Keratinocyte (primary cell): ENCODE results near the gene ALDH9A1. TPM values are rescaled to one million over a fixed set of nuclear protein-coding genes. Genes with fewer than 3 reads are reported as not detected.

Source experiments
- DNase-seq: peaks from one replicate; pipeline ENCODE4 v3.0.0-alpha.2; 2011; ENCODE audit warnings: low read depth, missing footprints, low spot score
- FAIRE-seq: peaks from 2 replicates; lab custom pipeline; 2011; peaks lifted over from hg19 to GRCh38; lab: Jason Lieb, UNC
- H2AFZ ChIP-seq: 2 replicates; pipeline ENCODE4 v1.6.0; 2012; ENCODE audit warnings: low read length, control low read depth, inconsistent platforms; ENCODE audit not compliant: control insufficient read depth
- H3K27ac ChIP-seq: 2 replicates; pipeline ENCODE4 v1.5.1; 2011; ENCODE audit warnings: low read length; ENCODE audit not compliant: control insufficient read depth, insufficient read depth
- H3K27me3 ChIP-seq: 3 replicates; pipeline ENCODE4 v1.6.0; 2011; ENCODE audit warnings: low read length; ENCODE audit not compliant: control insufficient read depth, insufficient read depth; ENCODE audit errors: extremely low read depth
- H3K36me3 ChIP-seq, 2 experiments: 2 replicates in 1 of 2; 3 replicates in 1 of 2; pipeline ENCODE4 v1.5.1; 2011; ENCODE audit warnings: low read length in 2 of 2, mild to moderate bottlenecking in 1 of 2; ENCODE audit not compliant: control insufficient read depth in 2 of 2, insufficient read depth in 2 of 2; ENCODE audit errors: extremely low read depth in 1 of 2
- H3K4me1 ChIP-seq: 3 replicates; pipeline ENCODE4 v1.5.1; 2011; ENCODE audit warnings: low read length; ENCODE audit not compliant: control insufficient read depth, insufficient read depth; ENCODE audit errors: extremely low read depth
- H3K4me2 ChIP-seq: 3 replicates; pipeline ENCODE4 v1.6.0; 2011; ENCODE audit warnings: low read depth, low read length; ENCODE audit not compliant: control insufficient read depth, insufficient read depth; ENCODE audit errors: extremely low read depth
- H3K4me3 ChIP-seq, 3 experiments: fragments of 200-600 bp in 1 of 3; sonication (generic) in 1 of 3; 2 replicates in 2 of 3; 3 replicates in 1 of 3; pipeline ENCODE4 v1.5.1; 2011 to 2016; ENCODE audit warnings: low read length in 3 of 3, mild to moderate bottlenecking in 3 of 3, control low read depth in 2 of 3, inconsistent platforms in 1 of 3, low read depth in 1 of 3, mixed read lengths in 1 of 3, mixed run types in 1 of 3, moderate library complexity in 1 of 3; ENCODE audit not compliant: control insufficient read depth in 2 of 3, insufficient read depth in 2 of 3; ENCODE audit errors: extremely low read depth in 1 of 3
- H3K79me2 ChIP-seq: 2 replicates; pipeline ENCODE4 v1.6.0; 2012; ENCODE audit warnings: low read length; ENCODE audit not compliant: control insufficient read depth, insufficient read depth
- H3K9ac ChIP-seq: 3 replicates; pipeline ENCODE4 v1.6.0; 2011; ENCODE audit warnings: low read length; ENCODE audit not compliant: control insufficient read depth, insufficient read depth; ENCODE audit errors: extremely low read depth
- H3K9me1 ChIP-seq: 3 replicates; pipeline ENCODE4 v1.6.0; 2011; ENCODE audit warnings: low read length; ENCODE audit not compliant: control insufficient read depth, insufficient read depth; ENCODE audit errors: extremely low read depth
- H3K9me3 ChIP-seq: 2 replicates; pipeline ENCODE4 v1.5.1; 2012; ENCODE audit warnings: low read depth, low read length; ENCODE audit not compliant: control insufficient read depth
- H4K20me1 ChIP-seq: 3 replicates; pipeline ENCODE4 v1.6.0; 2011; ENCODE audit warnings: low read length; ENCODE audit not compliant: control insufficient read depth, insufficient read depth; ENCODE audit errors: extremely low read depth
- EZH2 ChIP-seq: IDR thresholded peaks from one replicate; pipeline ENCODE4 v1.6.1; 2012; ENCODE audit warnings: inconsistent platforms, mild to moderate bottlenecking, low read length, moderate library complexity
- dilution Hi-C: fragments of 300-500 bp; cut with MboI; formaldehyde crosslinking; loops from one replicate; pipeline ENCODE4 v1.7.0; 2020; ENCODE audit warnings: low sequenced_read_pairs; ENCODE audit not compliant: extremely low pct_ligation_motif_present
- polyA plus RNA-seq, 5 experiments: library from polyadenylated mRNA; depleted of rRNA in 3 of 5; stranded (reverse) in 3 of 5; stranded (forward) in 1 of 5; unstranded in 1 of 5; fragments of >200 nt; gene quantifications; 1 replicate in 1 of 5; 2 replicates in 3 of 5; 3 replicates in 1 of 5; pipeline versions ENCODE4 v1.2.1 to v1.2.3, GENCODE V29; 2011 to 2012; ENCODE audit warnings: missing spikeins in 2 of 5, low read depth in 1 of 5, low replicate concordance in 1 of 5
- TF ChIP-seq, protein P1 (sequence below), 3 experiments: IDR thresholded peaks in 1 of 3; conservative IDR thresholded peaks in 1 of 3; optimal IDR thresholded peaks in 1 of 3; 2 replicates in 2 of 3; 3 replicates in 1 of 3; pipeline versions ENCODE3 to v1.5.1; 2011; ENCODE audit warnings: low read length in 3 of 3, mild to moderate bottlenecking in 3 of 3, moderate library complexity in 2 of 3, control low read depth in 1 of 3, inconsistent platforms in 1 of 3; ENCODE audit not compliant: insufficient read depth in 2 of 3; ENCODE audit errors: extremely low read depth in 1 of 3

The ALDH9A1 gene
- polyA plus RNA-seq, 1 donor (not counting 4 experiments of a cell fraction or from before 2014, with no cell fraction given), result 77.4 TPM

DNA sequence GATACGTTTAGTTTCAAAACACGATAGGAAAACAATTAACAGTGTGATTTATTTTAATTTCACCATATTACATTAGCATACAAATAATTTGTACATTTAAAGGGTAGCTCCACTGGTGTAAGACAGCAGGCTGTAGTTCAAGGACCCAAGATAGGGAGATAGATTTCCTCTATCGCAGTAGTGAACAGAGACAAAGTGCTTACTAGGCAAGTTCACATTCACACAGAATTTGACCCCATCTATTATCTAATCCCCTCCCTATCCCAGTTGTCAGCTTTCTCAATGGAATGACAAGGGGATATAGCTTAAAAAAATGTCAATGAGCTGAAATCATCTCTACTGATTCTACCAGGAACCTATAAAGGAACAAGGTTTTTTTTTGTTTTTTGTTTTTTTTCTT is 36.2 kb downstream of the ALDH9A1 start:
- H3K79me2 ChIP-seq, result no peaks in the 10 kb centered on the region
- H4K20me1 ChIP-seq, result no peaks in the 10 kb centered on the region
- no peak overlapping the region for H2AFZ ChIP-seq
- TF ChIP-seq EZH2, result no peak
- TF ChIP-seq, protein P1, sequence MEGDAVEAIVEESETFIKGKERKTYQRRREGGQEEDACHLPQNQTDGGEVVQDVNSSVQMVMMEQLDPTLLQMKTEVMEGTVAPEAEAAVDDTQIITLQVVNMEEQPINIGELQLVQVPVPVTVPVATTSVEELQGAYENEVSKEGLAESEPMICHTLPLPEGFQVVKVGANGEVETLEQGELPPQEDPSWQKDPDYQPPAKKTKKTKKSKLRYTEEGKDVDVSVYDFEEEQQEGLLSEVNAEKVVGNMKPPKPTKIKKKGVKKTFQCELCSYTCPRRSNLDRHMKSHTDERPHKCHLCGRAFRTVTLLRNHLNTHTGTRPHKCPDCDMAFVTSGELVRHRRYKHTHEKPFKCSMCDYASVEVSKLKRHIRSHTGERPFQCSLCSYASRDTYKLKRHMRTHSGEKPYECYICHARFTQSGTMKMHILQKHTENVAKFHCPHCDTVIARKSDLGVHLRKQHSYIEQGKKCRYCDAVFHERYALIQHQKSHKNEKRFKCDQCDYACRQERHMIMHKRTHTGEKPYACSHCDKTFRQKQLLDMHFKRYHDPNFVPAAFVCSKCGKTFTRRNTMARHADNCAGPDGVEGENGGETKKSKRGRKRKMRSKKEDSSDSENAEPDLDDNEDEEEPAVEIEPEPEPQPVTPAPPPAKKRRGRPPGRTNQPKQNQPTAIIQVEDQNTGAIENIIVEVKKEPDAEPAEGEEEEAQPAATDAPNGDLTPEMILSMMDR (optimal IDR thresholded peaks at IDR 0.05 in 1 of 3, IDR thresholded peaks at IDR 0.05 in 1 of 3, conservative IDR thresholded peaks at IDR 0.05 in 1 of 3; ENCODE audit: extremely low read depth in 1 of 3, insufficient read depth in 2 of 3, low read length in 3 of 3), result no peak
- no peaks in the 10 kb centered on the region for H3K9me3 ChIP-seq
- H3K4me2 ChIP-seq, result no peak overlapping the region
- FAIRE-seq (no peak), DNase-seq (no peak)
- no peak overlapping the region for H3K27ac ChIP-seq
- no peak overlapping the region for H3K4me3 ChIP-seq
- no peaks in the 10 kb centered on the region for H3K27me3 ChIP-seq
- H3K4me1 ChIP-seq, result no peaks in the 10 kb centered on the region
- no peaks in the 10 kb centered on the region for H3K9me1 ChIP-seq
- peaks cover 15 to 28% of the 10 kb centered on the region in 2 experiments for H3K36me3 ChIP-seq
- dilution Hi-C loops, result no loop called here
- no peak overlapping the region for H3K9ac ChIP-seq

DNA sequence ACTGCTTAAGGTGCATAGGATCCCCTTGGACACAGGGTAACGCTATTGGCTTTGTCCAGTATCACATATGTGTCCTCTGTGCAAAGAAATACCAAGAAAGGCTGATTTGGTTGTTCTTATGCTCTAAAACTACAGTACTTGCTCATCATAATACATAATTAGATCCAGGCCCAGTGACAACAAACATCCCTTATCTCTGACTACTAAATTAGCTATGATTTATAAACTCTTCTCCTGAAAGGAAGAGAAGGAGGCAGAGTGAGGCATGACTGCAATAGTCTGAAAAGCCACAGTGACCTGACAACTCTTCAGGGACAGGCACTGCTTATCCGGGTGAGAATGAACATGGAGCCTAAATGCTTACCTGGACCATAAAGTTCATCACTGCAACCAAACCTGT is 36.7 kb downstream of the ALDH9A1 start:
- Histone ChIP-seq H3K9me3 (no peaks in the 10 kb centered on the region), H3K27me3 (no peaks in the 10 kb centered on the region), H3K36me3 (peaks cover 12 to 28% of the 10 kb centered on the region in 2 experiments), H3K9me1 (no peaks in the 10 kb centered on the region), H3K4me1 (no peaks in the 10 kb centered on the region), H3K4me3 (no peak overlapping the region), H3K9ac (no peak overlapping the region), H3K4me2 (no peak overlapping the region), H3K27ac (no peak overlapping the region), H3K79me2 (no peaks in the 10 kb centered on the region), H4K20me1 (no peaks in the 10 kb centered on the region), H2AFZ (no peak overlapping the region)
- FAIRE-seq (no peak), DNase-seq (no peak)
- no peak for TF ChIP-seq EZH2
- TF ChIP-seq, protein P1 (optimal IDR thresholded peaks at IDR 0.05 in 1 of 3, IDR thresholded peaks at IDR 0.05 in 1 of 3, conservative IDR thresholded peaks at IDR 0.05 in 1 of 3; ENCODE audit: extremely low read depth in 1 of 3, insufficient read depth in 2 of 3, low read length in 3 of 3), result no peak
- dilution Hi-C loops, result no loop called here
